AG04450 (cell line): ENCODE measurements around the gene IPO11. TPM values are rescaled to one million over a fixed set of nuclear protein-coding genes. Genes with fewer than 3 reads are reported as not detected.
"Not testable (repeated sequence)": the region's sequence is repeated elsewhere in the genome, so short reads cannot be mapped to it uniquely, and the experiment has no call there.

Experiments
- CTCF ChIA-PET: fragments of 300-600, 350-600 bp; formaldehyde crosslinking; extraction: SDS; loops from one replicate; lab custom pipeline; 2022; ENCODE audit warnings: antibody characterized with exemption, inconsistent platforms; lab: Charles Lee
- POLR2A ChIA-PET: fragments of 350-600 bp; formaldehyde crosslinking; extraction: SDS; loops from one replicate; lab custom pipeline; 2021; ENCODE audit warnings: antibody characterized with exemption, inconsistent platforms; lab: Yijun Ruan, JAX
- DNase-seq: peaks from one replicate; pipeline ENCODE4 v3.0.0-alpha.2; 2011; ENCODE audit warnings: low read depth, low spot score
- H3K27ac ChIP-seq: one replicate; pipeline ENCODE4 v1.5.1; 2012; ENCODE audit warnings: low read depth, low read length, control low read depth
- H3K27me3 ChIP-seq: one replicate; pipeline ENCODE4 v1.6.0; 2012; ENCODE audit warnings: low read length; ENCODE audit not compliant: control insufficient read depth, insufficient read depth
- H3K4me3 ChIP-seq: 2 replicates; pipeline ENCODE4 v1.5.1; 2011; ENCODE audit warnings: mild to moderate bottlenecking, low read depth, low read length, control low read depth
- H3K9me3 ChIP-seq: 2 replicates; pipeline ENCODE4 v1.5.1; 2012; ENCODE audit warnings: low read length; ENCODE audit not compliant: control insufficient read depth, insufficient read depth
- polyA plus RNA-seq: library from polyadenylated mRNA; depleted of rRNA; stranded (reverse); fragments of >200 nt; gene quantifications from 2 replicates; pipeline ENCODE4 v1.2.3, GENCODE V29; 2011
- TF ChIP-seq, protein P1 (sequence below): IDR thresholded peaks from 2 replicates; pipeline ENCODE4 v1.5.1; 2011; ENCODE audit warnings: low read depth, low read length, control low read depth, inconsistent platforms

Gene IPO11
- polyA plus RNA-seq, 1 experiment = 24.0 TPM

DNA sequence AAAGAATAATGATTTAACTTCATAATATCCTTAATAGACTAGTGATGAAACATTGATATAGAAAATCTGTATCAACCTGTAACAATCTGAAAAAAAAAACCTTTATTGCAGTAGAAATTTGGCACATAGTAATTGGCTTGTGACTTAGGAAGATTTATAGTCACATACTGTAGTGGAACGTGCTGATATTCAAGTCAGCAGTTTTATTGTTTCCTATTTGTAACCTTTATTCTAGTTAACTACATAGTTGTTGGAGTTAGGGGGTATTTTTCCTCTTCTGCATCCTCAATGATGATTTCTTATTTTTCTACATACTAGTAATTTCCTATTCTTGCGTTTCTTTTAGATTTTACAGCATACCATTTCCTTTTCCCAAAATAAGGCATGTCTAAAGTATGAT, 151.5 kb downstream of the IPO11 start:
- H3K27me3 ChIP-seq = no peaks in the 10 kb centered on the region
- DNase-seq = no peak
- TF ChIP-seq, protein P1, sequence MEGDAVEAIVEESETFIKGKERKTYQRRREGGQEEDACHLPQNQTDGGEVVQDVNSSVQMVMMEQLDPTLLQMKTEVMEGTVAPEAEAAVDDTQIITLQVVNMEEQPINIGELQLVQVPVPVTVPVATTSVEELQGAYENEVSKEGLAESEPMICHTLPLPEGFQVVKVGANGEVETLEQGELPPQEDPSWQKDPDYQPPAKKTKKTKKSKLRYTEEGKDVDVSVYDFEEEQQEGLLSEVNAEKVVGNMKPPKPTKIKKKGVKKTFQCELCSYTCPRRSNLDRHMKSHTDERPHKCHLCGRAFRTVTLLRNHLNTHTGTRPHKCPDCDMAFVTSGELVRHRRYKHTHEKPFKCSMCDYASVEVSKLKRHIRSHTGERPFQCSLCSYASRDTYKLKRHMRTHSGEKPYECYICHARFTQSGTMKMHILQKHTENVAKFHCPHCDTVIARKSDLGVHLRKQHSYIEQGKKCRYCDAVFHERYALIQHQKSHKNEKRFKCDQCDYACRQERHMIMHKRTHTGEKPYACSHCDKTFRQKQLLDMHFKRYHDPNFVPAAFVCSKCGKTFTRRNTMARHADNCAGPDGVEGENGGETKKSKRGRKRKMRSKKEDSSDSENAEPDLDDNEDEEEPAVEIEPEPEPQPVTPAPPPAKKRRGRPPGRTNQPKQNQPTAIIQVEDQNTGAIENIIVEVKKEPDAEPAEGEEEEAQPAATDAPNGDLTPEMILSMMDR = no peak
- H3K4me3 ChIP-seq = no peak overlapping the region
- POLR2A ChIA-PET = no interaction called here
- CTCF ChIA-PET = no interaction called here
- H3K9me3 ChIP-seq = peaks cover 3% of the 10 kb centered on the region
- no peak overlapping the region for H3K27ac ChIP-seq

DNA sequence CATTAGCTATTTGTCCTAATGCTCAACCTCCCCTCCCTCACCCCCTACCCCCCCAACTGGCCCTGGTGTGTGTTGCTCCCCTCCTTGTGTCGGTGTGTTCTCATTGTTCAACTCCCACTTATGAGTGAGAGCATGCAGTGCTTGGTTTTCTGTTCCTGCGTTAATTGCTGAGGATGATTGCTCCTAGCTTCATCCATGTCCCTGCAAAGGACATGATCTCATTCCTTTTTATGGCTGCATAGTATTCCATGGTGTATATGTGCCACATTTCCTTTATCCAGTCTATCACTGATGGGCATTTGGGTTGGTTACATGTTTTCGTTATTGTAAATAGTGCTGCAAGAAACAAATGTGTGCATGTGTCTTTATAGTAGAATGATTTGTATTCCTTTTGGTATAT, 153.2 kb downstream of the IPO11 start:
- H3K27ac ChIP-seq, CTCF ChIA-PET, DNase-seq, H3K9me3 ChIP-seq, POLR2A ChIA-PET, H3K4me3 ChIP-seq, H3K27me3 ChIP-seq: not testable (repeated sequence)

DNA sequence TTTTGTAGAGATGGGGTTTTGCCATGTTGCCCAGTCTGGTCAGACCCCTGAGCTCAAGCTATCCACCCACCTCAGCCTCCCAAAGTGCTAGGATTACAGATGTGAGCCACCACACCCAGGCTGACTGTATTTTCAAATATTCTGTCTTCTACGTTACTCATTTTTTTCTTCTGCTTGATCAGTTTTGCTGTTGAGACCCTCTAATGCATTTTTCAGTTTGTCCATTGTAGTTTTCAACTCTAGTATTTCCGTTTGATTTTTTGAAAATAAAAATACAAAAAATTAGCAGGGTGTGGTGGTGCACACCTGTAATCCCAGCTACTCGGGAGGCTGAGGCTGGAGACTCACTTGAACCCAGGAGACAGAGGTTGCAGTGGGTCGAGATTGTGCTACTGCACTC, 155.6 kb downstream of the IPO11 start:
- TF ChIP-seq, protein P1 = no peak
- no peak overlapping the region for H3K4me3 ChIP-seq
- POLR2A ChIA-PET = no interaction called here
- no peaks in the 10 kb centered on the region for H3K27me3 ChIP-seq
- H3K27ac ChIP-seq = no peak overlapping the region
- CTCF ChIA-PET = interaction anchor here (0.6 to 1.0 kb wide), 2 partner anchors 15 to 38 kb away, joined by 3 to 4 read pairs; no protein-coding TSS in a partner anchor
- DNase-seq = no peak
- peaks cover 3% of the 10 kb centered on the region for H3K9me3 ChIP-seq

DNA sequence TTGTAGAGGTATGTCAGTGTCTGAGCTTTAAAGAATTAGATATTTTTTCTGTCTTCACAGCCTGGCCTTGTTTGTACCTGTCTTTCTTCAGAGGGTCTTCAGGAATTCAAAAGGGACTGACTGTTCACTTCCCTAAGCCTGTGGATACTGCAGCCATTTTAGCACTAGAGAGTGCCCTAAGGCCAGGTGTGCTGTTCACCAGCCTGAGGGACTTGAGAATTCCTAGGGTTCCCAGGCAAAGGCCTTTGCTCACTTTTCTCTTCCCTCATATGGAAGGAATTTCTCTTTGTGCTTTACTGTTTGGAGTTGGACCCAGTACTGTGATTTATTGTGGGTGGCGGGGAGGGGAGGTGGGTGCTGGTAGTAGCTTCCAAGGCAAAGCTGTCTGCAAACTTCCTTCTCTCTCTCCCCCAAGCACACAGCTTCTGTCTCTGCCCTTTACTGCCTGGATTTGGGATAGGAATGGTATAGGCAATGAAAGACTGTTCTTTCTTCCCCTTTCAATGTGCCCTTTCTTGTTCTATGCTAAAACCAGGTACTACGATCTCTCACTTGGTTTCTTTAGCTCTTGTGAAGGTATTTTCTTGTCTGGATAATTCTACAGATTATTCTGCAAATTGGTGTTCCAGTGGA, 156.4 kb downstream of the IPO11 start:
- ChIA-PET CTCF (interaction anchor here (0.6 to 1.0 kb wide), 2 partner anchors 14 to 37 kb away, joined by 3 to 4 read pairs; no protein-coding TSS in a partner anchor), POLR2A (no interaction called here)
- Histone ChIP-seq H3K4me3 (no peak overlapping the region), H3K9me3 (peaks cover 3% of the 10 kb centered on the region), H3K27ac (no peak overlapping the region), H3K27me3 (no peaks in the 10 kb centered on the region)
- TF ChIP-seq, protein P1 = no peak
- DNase-seq = no peak

DNA sequence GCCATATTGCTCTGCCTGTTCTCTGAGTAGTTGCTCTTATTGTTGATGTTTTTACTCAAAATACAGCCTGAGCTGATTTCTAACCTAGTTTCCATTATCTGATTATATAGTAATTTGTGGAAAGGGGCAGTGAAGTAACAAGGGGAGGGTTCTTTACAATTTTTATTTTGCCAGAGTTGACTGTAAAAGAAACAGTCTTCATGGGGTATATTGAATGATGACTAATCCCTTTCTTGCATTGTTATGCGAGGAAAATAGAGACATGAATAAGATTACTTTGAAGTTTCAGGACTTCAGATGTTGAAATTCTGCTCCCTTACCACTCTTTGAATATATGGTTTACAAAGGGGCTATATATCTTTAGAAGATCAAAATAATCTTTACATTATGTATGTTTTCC, 156.9 kb downstream of the IPO11 start:
- TF ChIP-seq, protein P1 = no peak
- no peak for DNase-seq
- no peaks in the 10 kb centered on the region for H3K27me3 ChIP-seq
- H3K4me3 ChIP-seq = no peak overlapping the region
- ChIA-PET CTCF (no interaction called here), POLR2A (no interaction called here)
- no peak overlapping the region for H3K27ac ChIP-seq
- peaks cover 3% of the 10 kb centered on the region for H3K9me3 ChIP-seq
